GM18951 (cell line): ENCODE results near the gene DNER.

ENCODE experiments used
- POLR2A ChIP-seq: IDR thresholded peaks from 4 replicates; pipeline ENCODE4 v1.6.1; 2011; ENCODE audit warnings: mild to moderate bottlenecking; ENCODE audit not compliant: insufficient read length, insufficient read depth; ENCODE audit errors: extremely low read depth
- in situ Hi-C: fragments of 300-500 bp; cut with MboI; formaldehyde crosslinking; loops from one replicate; pipeline ENCODE4 v1.12.0; 2022; ENCODE audit warnings: low sequenced_read_pairs, mixed read lengths, inconsistent platforms; ENCODE audit not compliant: unreplicated experiment

Gene DNER

DNA sequence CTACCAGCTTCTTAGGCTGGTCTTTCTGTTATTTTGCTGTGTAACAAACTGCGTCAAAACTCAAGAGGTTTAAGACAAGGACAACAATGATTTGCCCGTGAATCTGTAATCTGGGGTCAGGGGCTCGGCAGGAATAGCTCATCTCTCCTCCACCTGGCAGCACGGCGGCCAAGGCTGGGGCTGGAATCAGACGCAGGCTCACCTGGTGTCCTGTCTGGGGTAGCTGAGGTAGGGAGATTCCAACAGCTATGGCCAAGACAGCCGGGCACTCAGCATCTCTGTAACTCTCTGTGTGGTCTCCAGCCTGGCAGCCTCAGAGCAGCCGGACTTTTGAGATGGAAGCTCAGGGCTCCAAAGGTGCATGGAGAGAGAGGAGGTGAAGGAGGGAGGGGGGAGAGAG lies 42.3 kb downstream of the DNER start:
- in situ Hi-C loops, result no loop called here
- TF ChIP-seq POLR2A, result no peak

DNA sequence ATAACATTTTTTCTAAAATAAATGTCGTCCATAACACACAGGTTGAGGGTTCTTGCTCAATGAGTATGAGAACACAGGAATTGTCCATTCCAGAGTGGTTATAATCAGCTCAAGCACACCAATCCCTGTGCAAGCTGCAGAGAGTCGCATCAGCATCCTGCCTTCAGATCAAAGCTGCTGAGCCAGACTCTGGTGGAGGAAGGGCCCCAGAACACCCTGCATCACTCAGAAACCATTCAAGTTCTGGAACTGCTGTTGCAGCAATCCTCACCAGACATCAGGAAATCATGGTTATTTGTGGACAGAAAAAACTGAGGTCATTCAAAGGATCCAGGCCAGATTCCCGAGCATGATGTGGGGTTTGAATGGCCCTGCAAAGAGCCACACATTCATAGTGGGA lies 44.5 kb downstream of the DNER start:
- in situ Hi-C loops, result no loop called here

DNA sequence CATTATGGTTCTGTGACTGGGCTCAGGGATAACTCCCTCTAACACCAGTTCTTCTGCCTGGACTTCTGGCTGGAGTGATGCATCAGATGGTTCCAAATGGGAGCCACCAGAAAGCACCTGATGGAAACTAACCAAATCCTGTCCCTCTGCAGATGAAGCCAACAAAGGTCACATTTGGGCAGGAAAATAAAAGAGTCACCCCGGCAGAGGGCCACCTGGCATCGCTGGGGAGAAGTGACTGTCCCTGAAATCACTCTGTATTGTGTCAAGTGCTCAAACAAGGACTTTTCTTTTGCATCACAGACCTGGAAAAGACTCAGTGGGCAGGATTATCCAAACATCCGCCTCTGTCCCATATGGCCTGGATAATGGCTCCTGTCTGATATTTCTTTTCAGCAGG lies 47.5 kb downstream of the DNER start:
- no peak for TF ChIP-seq POLR2A
- in situ Hi-C loops, result no loop called here

More for the DNA sequence above, 44.5 kb downstream of the DNER start:
- no peak for TF ChIP-seq POLR2A

DNA sequence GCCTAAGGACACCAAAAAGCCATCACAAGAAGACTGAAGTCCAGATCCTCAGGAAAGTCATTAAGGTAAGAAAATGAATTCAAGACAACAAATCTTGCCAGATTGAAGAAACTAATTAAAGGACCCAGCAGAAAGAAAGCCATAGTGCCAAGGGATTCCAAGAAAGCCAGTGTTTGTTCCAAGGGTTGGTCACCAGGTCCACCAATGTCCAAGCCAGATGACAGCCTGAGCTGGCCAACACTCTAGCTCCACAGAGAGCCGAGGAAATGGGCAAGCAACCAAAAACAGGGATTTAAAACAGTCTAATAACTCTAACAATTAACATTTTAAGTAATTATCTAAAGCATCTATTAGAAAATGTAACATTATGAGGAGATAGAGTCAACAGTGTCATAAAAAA lies 49.2 kb downstream of the DNER start:
- no peak for TF ChIP-seq POLR2A
- in situ Hi-C loops, result no loop called here

DNA sequence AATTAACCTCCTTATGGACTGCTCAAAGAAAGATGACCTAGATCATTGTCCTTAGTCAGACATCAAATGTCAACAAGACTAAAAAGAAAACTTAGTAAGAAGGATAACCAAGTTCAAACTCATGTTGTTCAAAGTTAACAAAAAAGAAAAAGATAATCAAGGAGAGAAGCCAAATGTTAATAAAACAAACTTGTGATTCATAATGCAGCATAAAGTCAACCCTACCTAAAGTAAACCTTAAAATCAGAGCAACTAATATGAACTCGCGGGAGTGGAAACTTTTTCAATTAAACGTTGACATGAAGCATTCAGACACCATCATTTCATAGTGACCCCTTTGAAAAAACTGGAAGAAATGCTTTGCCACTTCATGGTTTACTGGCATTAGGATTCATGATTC lies 52.9 kb downstream of the DNER start:
- TF ChIP-seq POLR2A, result no peak
- in situ Hi-C loops, result no loop called here

DNA sequence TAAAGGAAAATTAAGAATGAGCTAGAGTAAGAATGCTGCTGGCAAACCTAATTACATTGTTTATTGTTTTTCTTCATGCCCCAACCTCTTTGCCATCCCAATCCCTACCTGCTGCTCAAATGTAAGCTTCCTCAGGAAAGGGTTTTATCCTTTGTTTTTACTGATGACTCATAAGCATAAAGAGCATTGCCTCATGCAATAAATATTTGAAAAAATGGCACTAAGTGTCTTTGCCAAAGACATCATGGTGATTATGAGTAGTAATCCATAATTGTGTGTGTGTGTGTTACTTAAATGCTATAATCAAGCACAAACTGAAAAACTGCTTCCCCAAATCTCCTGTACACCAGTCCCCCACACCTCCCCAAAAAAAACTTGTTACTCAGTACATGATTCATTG lies 53.4 kb downstream of the DNER start:
- no peak for TF ChIP-seq POLR2A
- in situ Hi-C loops, result no loop called here

DNA sequence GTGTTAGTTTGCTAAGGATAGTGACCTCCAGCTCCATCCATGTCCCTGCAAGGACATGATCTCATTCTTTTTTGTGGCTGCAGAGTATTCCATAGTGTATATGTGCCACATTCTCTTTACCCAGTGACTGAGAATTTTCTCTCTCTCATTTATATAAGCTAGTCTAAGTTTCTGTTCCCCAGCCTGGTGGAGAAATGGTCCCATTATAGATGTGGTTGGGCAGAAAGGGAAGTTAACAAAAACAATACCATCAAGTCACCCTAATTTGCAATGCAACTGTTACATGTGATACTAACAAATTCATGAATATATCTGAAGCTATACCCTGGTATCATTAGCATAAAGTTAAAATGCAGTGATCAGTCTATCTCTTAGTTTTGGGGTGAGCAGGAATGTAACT lies 54.0 kb downstream of the DNER start:
- in situ Hi-C loops, result no loop called here
- TF ChIP-seq POLR2A, result no peak

DNA sequence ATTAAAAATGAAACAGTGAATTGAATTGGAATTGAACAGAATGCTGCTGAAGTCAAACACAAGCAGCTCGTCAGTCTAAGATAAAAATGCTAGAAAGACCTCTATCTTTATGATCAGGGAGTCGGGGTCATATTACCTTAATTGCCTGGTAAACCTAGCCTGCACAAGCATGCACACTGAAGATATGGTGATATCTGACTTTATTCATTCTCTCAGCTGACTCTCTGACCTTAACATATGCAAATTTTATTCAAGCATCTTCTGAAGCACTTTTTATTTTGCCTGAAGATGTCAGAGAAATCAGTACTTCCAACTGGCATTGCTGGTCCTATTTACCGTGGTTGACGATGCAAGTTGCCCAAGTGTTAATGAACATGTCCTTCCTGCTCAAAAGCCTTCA lies 56.4 kb downstream of the DNER start:
- no peak for TF ChIP-seq POLR2A
- in situ Hi-C loops, result no loop called here

DNA sequence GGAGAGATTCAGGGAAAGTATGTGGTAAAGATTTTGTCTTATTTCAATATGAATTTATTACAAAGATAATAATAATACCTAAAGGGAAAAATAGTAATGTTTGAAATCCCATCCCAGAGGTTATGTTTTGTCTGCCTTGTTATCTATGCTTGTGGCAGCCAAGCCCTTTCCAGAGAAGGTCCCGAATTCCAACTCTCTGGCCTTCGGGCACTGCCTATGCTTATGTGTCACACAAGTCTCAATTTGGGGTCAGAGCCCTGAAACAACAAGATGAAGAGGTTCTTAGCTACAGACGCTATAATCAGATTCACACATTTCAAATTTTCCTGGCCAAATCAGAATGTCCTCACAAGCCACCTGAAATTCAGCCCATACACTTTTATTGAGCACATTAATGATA lies 59.9 kb downstream of the DNER start:
- in situ Hi-C loops, result no loop called here

DNA sequence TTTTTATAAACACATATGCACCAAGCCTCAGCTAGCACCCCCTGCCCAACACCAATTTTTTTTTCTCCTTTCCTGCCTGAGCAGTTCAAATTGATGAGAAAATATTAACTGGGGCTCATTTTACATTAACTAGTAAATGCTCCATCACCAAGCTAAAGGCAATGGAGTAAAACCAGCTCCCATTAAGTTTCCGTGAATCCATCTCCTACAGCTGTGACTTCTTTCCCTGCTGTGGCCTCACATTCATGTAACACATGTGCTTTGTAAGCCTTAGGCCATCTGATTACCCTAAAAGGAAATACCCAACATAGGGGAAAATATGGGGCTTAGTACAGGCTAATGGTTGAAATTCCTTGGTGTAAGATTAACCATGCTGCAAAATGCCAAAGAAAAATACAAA lies 60.8 kb downstream of the DNER start:
- in situ Hi-C loops, result no loop called here
- TF ChIP-seq POLR2A, result no peak

More for the DNA sequence above, 59.9 kb downstream of the DNER start:
- no peak for TF ChIP-seq POLR2A

DNA sequence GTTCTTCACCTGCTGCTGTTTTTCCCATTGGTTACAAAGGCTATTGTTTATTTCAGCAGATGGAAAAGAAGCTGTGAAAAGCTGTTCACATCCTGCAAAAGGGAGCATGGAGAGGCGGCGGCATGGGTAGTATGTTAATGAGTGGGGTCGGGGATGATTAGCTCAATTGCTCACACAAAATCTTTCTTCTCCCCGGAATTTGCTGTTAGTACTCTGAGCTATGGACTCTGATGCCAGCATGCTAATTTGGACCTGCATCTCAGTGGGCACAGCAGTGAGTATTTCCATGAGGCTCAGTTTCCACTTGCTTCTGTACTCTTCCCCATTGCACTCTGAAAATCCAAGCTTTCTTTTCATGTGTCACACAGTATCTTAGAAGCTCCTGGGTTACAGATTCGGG lies 61.6 kb downstream of the DNER start:
- no peak for TF ChIP-seq POLR2A
- in situ Hi-C loops, result no loop called here

DNA sequence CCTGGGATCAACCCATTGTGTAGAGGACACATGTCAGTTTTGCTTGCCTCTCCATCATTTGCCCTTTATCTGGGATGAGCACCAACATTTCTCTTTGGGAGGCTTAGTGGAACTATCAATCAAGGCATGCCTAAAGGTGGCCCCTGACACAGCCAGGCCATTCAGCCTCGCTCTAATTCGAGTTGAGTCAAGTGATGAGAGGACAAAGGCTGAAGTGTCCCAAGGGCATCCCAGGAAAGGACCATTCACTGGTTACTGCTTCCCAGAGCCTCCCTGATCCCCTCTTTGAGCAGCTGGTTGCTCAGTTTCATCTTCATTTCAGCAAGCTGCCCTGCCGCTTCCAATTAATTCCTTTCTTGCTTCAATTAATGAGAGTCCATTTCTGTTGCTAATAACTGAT lies 63.5 kb downstream of the DNER start:
- in situ Hi-C loops, result no loop called here
- no peak for TF ChIP-seq POLR2A

DNA sequence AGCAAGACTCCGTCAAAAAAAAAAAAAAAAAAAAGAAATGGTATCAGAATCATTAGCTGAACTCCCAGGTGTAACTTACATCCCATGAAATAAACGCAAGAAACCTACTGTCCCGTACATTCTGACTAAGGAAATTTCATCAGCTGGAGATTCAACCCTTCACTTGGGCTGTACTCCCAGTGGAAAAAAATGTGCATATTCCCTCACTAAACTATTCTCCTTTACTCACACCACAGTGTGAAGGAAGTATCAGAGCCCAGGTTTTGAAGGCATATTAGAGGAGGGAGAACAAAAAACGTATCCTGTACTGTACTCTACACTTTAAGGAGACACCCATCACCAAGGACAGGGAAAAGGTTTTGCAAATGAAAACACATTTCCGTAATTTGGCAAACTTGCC lies 64.3 kb downstream of the DNER start:
- no peak for TF ChIP-seq POLR2A
- in situ Hi-C loops, result no loop called here

DNA sequence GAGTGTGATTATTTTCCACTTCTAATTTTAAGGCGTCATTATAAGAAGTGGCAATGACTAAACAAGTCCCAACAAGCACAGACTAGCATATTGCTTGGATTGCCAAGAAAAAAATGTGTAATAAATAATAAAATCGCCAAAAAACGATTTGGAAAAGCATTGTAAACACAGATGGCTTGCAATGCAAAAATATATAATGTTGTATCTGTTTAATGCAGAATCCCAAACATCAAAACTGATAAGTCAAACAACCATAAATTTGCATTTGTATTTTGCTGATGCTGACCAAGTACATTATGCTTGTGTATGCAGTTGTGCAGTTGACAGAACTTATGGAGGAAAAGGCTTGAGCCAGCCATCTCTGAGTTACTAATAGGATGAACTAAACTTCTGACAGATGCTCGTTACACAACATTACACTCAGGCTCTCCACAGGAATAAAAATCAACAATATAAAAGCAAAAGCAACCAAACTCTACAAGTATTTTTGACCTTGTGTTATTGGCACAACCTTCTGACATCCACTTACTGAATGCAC lies 68.1 kb downstream of the DNER start:
- TF ChIP-seq POLR2A, result no peak
- in situ Hi-C loops, result no loop called here

DNA sequence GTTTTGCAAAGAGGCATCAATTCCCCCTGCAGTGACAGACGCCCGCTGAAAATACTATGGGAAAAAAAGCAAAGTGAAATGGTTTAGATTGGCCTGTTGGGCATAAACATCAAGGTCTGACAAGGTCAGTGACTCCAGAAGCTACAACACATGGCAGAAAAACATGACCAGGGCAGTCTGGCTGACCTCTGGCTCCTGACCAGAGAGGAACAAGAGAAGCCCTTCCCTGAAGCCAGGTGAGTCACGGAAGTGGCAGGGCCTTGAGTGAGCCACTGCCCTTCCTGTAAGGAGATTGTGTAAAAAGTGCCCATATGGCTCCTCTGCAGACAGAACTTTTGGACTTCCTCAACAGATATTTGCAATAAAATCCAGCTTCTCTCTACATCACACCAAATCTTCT lies 72.0 kb downstream of the DNER start:
- in situ Hi-C loops, result no loop called here
- no peak for TF ChIP-seq POLR2A
